Fibroblast of lung (primary cell): Measurements from ENCODE around the gene RBP4.

Source experiments
- EZH2 ChIP-seq: IDR thresholded peaks from 2 replicates; pipeline ENCODE4 v1.5.1; 2012; ENCODE audit warnings: low read length, control low read depth, mild to moderate bottlenecking; ENCODE audit errors: missing control alignments
- TF ChIP-seq, protein P1 (sequence below), 2 donors: IDR thresholded peaks in 1 of 2; conservative IDR thresholded peaks in 1 of 2; 1 replicate in 1 of 2; 2 replicates in 1 of 2; pipeline ENCODE4 v1.5.1; 2011 to 2012; ENCODE audit warnings: low read length in 2 of 2, control low read depth in 1 of 2, inconsistent platforms in 1 of 2, low read depth in 1 of 2, mild to moderate bottlenecking in 1 of 2

DNA sequence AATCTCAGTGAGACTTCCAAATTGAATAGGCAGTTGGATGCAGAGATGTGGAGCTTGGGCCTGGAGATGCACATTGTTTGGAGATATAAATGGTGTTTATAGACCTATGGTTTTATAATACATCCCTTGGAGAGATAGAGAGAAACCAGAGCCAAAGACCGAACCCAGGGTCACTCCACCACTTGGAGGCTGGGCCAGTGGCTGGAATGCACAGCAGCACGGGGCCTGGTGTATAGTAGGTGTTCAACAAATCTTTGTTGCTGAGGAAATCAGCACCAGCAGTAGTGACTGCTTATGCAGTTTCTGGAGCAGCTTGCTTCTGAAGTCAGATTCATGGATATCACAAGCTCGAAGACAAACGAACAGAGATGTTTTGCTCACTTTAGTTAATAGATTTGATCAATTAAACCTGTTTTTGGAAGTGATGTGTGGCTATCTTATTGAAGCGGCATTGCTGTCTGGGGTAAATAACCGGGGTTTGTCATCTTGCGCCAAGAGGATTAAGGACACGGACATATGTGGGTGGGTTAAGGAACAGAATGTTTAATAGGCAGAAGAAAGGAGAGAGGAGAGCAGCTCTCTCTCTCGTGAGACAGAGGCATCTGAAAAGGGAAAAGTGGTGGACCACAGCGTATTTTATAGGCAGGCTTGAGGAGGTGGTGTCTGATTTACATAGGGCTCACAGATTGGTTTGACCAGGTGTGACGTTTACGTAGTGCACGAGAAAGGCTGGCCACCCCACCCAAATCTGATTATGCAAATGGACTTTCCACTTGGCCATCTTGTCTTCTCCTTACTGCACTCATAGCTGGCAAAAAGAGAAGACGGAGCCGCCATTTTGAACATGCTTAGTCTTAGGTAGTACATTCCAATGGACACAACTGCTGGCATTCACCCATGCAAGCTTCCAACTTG lies 11.1 kb downstream of the RBP4 start:
- TF ChIP-seq, protein P1, sequence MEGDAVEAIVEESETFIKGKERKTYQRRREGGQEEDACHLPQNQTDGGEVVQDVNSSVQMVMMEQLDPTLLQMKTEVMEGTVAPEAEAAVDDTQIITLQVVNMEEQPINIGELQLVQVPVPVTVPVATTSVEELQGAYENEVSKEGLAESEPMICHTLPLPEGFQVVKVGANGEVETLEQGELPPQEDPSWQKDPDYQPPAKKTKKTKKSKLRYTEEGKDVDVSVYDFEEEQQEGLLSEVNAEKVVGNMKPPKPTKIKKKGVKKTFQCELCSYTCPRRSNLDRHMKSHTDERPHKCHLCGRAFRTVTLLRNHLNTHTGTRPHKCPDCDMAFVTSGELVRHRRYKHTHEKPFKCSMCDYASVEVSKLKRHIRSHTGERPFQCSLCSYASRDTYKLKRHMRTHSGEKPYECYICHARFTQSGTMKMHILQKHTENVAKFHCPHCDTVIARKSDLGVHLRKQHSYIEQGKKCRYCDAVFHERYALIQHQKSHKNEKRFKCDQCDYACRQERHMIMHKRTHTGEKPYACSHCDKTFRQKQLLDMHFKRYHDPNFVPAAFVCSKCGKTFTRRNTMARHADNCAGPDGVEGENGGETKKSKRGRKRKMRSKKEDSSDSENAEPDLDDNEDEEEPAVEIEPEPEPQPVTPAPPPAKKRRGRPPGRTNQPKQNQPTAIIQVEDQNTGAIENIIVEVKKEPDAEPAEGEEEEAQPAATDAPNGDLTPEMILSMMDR (conservative IDR thresholded peaks at IDR 0.05 in 1 of 2, IDR thresholded peaks at IDR 0.05 in 1 of 2; ENCODE audit: low read depth in 1 of 2, low read length in 2 of 2), result no peak
- no peak for TF ChIP-seq EZH2
